GM06990 (cell line): ENCODE results near the gene TMEM80.

Experiments used
- DNase-seq: peaks from one replicate; pipeline ENCODE4 v3.0.0-alpha.2; 2011; ENCODE audit not compliant: insufficient read length; ENCODE audit errors: extremely low read depth
- H3K27me3 ChIP-seq: replicated peaks from 2 replicates; pipeline ENCODE4 v1.6.0; 2011; ENCODE audit warnings: low read length; ENCODE audit not compliant: control insufficient read depth, insufficient read depth
- H3K36me3 ChIP-seq: 2 replicates; pipeline ENCODE4 v1.5.1; 2011; ENCODE audit warnings: low read length; ENCODE audit not compliant: control insufficient read depth, insufficient read depth
- H3K4me3 ChIP-seq: replicated peaks from 2 replicates; pipeline ENCODE4 v1.5.1; 2011; ENCODE audit warnings: low read depth, mild to moderate bottlenecking, control low read depth, low read length
- CTCF ChIP-seq: IDR thresholded peaks from 2 replicates; pipeline ENCODE4 v1.5.1; 2011; ENCODE audit warnings: low read length, control low read depth, mild to moderate bottlenecking, inconsistent platforms; ENCODE audit not compliant: insufficient read depth, poor library complexity, severe bottlenecking

Gene TMEM80

GRCh38 chr11:655036-655726, 40.4 kb upstream of the TMEM80 start:
- no peak for TF ChIP-seq CTCF
- Histone ChIP-seq H3K4me3 (no peak overlapping the region), H3K36me3 (peaks cover 5% of the 10 kb centered on the region)

GRCh38 chr11:656426-656825, 39.2 kb upstream of the TMEM80 start:
- no peak for TF ChIP-seq CTCF
- H3K36me3 ChIP-seq, result peaks cover 5% of the 10 kb centered on the region
- H3K4me3 ChIP-seq, result no peak overlapping the region
- no peak for DNase-seq
- H3K27me3 ChIP-seq, result no peaks in the 10 kb centered on the region

More at GRCh38 chr11:655036-655726, 40.4 kb upstream of the TMEM80 start:
- DNase-seq, result no peak
- H3K27me3 ChIP-seq, result no peaks in the 10 kb centered on the region

- Histone ChIP-seq H3K36me3 (peaks cover 5% of the 10 kb centered on the region), H3K27me3 (no peaks in the 10 kb centered on the region), H3K4me3 (no peak overlapping the region)
- no peak for TF ChIP-seq CTCF
- DNase-seq, result no peak
Measured at GRCh38 chr11:656866-657265, 38.8 kb upstream of the TMEM80 start.

- no peak for DNase-seq
- TF ChIP-seq CTCF, result no peak
- peaks cover 5% of the 10 kb centered on the region for H3K36me3 ChIP-seq
- H3K27me3 ChIP-seq, result no peaks in the 10 kb centered on the region
- H3K4me3 ChIP-seq, result no peak overlapping the region
Measured at GRCh38 chr11:657691-658126, 37.9 kb upstream of the TMEM80 start.

- DNase-seq, result no peak
- no peaks in the 10 kb centered on the region for H3K27me3 ChIP-seq
- no peak for TF ChIP-seq CTCF
- H3K4me3 ChIP-seq, result no peak overlapping the region
- peaks cover 10% of the 10 kb centered on the region for H3K36me3 ChIP-seq
Measured at GRCh38 chr11:659532-660085, 36.0 kb upstream of the TMEM80 start.
